GM19099 (cell line): Measurements from ENCODE around the gene PAPSS1.

Source experiments
- POLR2A ChIP-seq: IDR thresholded peaks from 3 replicates; pipeline ENCODE4 v1.6.1; 2011; ENCODE audit warnings: low read depth; ENCODE audit not compliant: insufficient read length; ENCODE audit errors: extremely low read depth

Gene PAPSS1

DNA sequence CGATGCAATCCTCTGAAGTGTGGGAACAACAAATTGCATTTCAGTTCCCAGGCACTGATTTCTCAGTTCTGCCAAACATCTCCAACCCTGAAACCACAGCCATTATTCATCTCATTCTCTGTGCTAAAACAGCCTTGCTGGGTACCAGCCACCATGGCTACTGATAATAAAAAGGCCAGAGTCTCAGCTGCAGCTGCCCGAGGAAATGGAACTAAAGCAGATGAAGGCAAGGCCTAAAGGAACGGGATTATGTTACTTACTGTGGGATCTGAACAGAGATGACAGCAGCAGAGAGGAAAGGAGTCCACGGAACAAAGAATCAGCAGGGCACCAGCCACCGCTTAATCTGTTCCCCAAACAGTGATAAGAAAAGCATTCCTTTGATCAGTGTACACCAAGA, 155.7 kb downstream of the PAPSS1 start:
- TF ChIP-seq POLR2A = no peak
